PC-9 (cell line): ENCODE measurements around the gene TEX261. TPM values are rescaled to one million over a fixed set of nuclear protein-coding genes. Genes with fewer than 3 reads are reported as not detected.
"Not testable (repeated sequence)": the region's sequence is repeated elsewhere in the genome, so short reads cannot be mapped to it uniquely, and the experiment has no call there.

Experiments used
- BruUV-seq: library from RNA; stranded (reverse); fragments of 400-500 nt; replicated peaks from 2 replicates; lab custom pipeline; 2021; lab: Mats Ljungman, UMichigan
- CTCF ChIA-PET: fragments of 300-600 bp; sonication (Branson Sonifier 250); formaldehyde crosslinking; loops from one replicate; lab custom pipeline; 2022; ENCODE audit warnings: antibody characterized with exemption; lab: Charles Lee
- POLR2A ChIA-PET: fragments of 300-600 bp; sonication (Branson Sonifier 250); formaldehyde crosslinking; loops from one replicate; lab custom pipeline; 2022; ENCODE audit warnings: antibody characterized with exemption; ENCODE audit not compliant: unreplicated experiment; lab: Charles Lee
- DNase-seq, 2 experiments: peaks; one replicate each; pipeline versions ENCODE4 v3.0.0 to v3.0.0-alpha.2; 2015 to 2022; ENCODE audit warnings: mixed read lengths in 1 of 2
- H2AFZ ChIP-seq: fragments of 200-600 bp; sonication (generic); 2 replicates; pipeline ENCODE4 v1.8.1; 2017; ENCODE audit warnings: antibody characterized with exemption
- H3F3A ChIP-seq: fragments of 200-600 bp; sonication (generic); 2 replicates; pipeline ENCODE4 v1.8.1; 2017; ENCODE audit warnings: antibody characterized with exemption, mild to moderate bottlenecking, low read depth; ENCODE audit not compliant: insufficient read depth
- H3K27ac ChIP-seq: fragments of 200-600 bp; sonication (generic); 2 replicates; pipeline ENCODE4 v1.6.1; 2016; ENCODE audit warnings: mixed run types
- H3K27me3 ChIP-seq: fragments of 200-600 bp; sonication (generic); 2 replicates; pipeline ENCODE4 v1.6.1; 2016; ENCODE audit warnings: low read depth, mixed run types; ENCODE audit not compliant: insufficient read depth
- H3K36me3 ChIP-seq: fragments of 200-600 bp; sonication (generic); 2 replicates; pipeline ENCODE4 v1.6.1; 2016; ENCODE audit warnings: low read depth, mixed run types
- H3K4me1 ChIP-seq: fragments of 200-600 bp; sonication (generic); replicated peaks from 2 replicates; pipeline ENCODE4 v1.6.1; 2016; ENCODE audit warnings: mixed run types; ENCODE audit not compliant: insufficient read depth
- H3K4me2 ChIP-seq: fragments of 200-600 bp; sonication (generic); 2 replicates; pipeline ENCODE4 v1.6.1; 2017; ENCODE audit warnings: mixed run types
- H3K4me3 ChIP-seq: fragments of 200-600 bp; sonication (generic); 2 replicates; pipeline ENCODE4 v1.6.1; 2016; ENCODE audit warnings: mixed run types
- H3K79me2 ChIP-seq: fragments of 200-600 bp; sonication (generic); 2 replicates; pipeline ENCODE4 v1.6.1; 2017; ENCODE audit warnings: low read depth, mixed run types
- H3K9me2 ChIP-seq: fragments of 200-600 bp; sonication (generic); 2 replicates; pipeline ENCODE4 v1.8.1; 2017; ENCODE audit warnings: mild to moderate bottlenecking; ENCODE audit not compliant: insufficient read depth
- H3K9me3 ChIP-seq: fragments of 200-600 bp; sonication (generic); 2 replicates; pipeline ENCODE4 v1.8.1; 2016; ENCODE audit warnings: low read depth; ENCODE audit not compliant: insufficient read depth
- H4K20me1 ChIP-seq: fragments of 200-600 bp; sonication (generic); 2 replicates; pipeline ENCODE4 v1.8.1; 2017; ENCODE audit not compliant: insufficient read depth
- EZH2 ChIP-seq: fragments of 200-600 bp; sonication (generic); IDR thresholded peaks from 2 replicates; pipeline ENCODE4 v1.8.0; 2017; ENCODE audit warnings: antibody characterized with exemption, low read depth
- intact Hi-C: fragments of 100-400 bp; cut with micrococcal nuclease; formaldehyde crosslinking; loops from one replicate; pipeline ENCODE4 v1.10.0; 2022; ENCODE audit not compliant: unreplicated experiment
- total RNA-seq: library from RNA; stranded (reverse); gene quantifications from 2 replicates; pipeline ENCODE4 v1.2.3, GENCODE V29; 2021
- TF ChIP-seq, protein P1 (sequence below): fragments of 200-600 bp; sonication (generic); conservative IDR thresholded peaks from 2 replicates; pipeline ENCODE4 v1.6.1; 2017; ENCODE audit warnings: mixed run types, antibody characterized with exemption, mild to moderate bottlenecking, moderate library complexity

The TEX261 gene
- total RNA-seq, 1 experiment from 2014 or later = 47.6 TPM

DNA sequence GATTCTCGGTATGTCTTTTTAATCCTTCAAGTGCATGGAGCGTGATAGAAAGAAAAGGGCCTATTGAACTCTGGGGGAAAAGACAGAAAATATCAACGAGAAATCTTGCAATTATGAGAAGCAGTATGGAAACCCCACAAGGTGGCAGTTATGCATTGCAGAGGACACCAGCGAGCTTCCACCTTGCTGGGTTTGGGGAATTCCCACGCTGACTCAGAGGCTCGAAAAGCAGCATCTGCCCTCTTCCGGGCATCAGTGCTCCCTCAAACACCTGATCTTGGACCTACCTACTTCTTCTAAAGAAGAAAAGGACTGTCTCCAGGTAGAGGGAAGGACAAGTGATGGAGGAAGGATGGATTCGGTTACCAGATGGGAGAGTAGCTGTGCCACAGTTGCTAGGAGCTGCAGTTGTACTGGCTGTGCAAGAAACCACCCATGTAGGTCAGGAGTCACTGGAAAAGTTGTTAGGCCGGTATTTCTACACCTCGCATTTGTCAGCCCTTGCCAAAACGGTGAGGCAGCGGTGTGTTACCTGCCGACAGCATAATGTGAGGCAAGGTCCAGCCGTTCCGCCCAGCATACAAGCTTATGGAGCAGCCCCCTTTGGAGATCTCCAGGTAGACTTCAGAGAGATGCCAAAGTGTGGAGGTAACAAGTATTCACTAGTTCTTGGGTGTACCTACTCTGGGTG is 29.0 kb upstream of the TEX261 start:
- peak overlapping the region; percentile 79 for H3K27ac ChIP-seq
- TF ChIP-seq, protein P1, sequence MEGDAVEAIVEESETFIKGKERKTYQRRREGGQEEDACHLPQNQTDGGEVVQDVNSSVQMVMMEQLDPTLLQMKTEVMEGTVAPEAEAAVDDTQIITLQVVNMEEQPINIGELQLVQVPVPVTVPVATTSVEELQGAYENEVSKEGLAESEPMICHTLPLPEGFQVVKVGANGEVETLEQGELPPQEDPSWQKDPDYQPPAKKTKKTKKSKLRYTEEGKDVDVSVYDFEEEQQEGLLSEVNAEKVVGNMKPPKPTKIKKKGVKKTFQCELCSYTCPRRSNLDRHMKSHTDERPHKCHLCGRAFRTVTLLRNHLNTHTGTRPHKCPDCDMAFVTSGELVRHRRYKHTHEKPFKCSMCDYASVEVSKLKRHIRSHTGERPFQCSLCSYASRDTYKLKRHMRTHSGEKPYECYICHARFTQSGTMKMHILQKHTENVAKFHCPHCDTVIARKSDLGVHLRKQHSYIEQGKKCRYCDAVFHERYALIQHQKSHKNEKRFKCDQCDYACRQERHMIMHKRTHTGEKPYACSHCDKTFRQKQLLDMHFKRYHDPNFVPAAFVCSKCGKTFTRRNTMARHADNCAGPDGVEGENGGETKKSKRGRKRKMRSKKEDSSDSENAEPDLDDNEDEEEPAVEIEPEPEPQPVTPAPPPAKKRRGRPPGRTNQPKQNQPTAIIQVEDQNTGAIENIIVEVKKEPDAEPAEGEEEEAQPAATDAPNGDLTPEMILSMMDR = peak; percentile 72
- not testable (repeated sequence) for H3K79me2 ChIP-seq, H4K20me1 ChIP-seq, H3F3A ChIP-seq, BruUV-seq, H3K27me3 ChIP-seq, H3K9me3 ChIP-seq, H3K9me2 ChIP-seq, H3K36me3 ChIP-seq
- CTCF ChIA-PET = interaction anchor here (0.7 kb wide), 3 partner anchors 45 to 81 kb away, joined by 3 read pairs; partner anchors contain the start of gene NAGK
- peak overlapping the region; percentile 80 for H3K4me2 ChIP-seq
- intact Hi-C loops = loop anchor here (1.0 to 5.0 kb wide), 3 partner anchors 44 to 107 kb away; partner anchors contain the start of genes MCEE, MPHOSPH10 and NAGK
- H3K4me1 ChIP-seq = peaks cover 25% of the 10 kb centered on the region
- H3K4me3 ChIP-seq = peak overlapping the region; percentile 57; the same call in 1 of the 2 replicates
- H2AFZ ChIP-seq = peak overlapping the region; percentile 73; the same call in 1 of the 2 replicates
- DNase-seq = peak; percentile 75 to 77
- POLR2A ChIA-PET = interaction anchor here (0.5 to 0.7 kb wide), 2 partner anchors 86 to 131 kb away, joined by 3 to 4 read pairs; no protein-coding TSS in a partner anchor

- H3K9me3 ChIP-seq, H3K4me2 ChIP-seq, CTCF ChIA-PET, H2AFZ ChIP-seq, H3K27me3 ChIP-seq, H3K4me3 ChIP-seq, H3K36me3 ChIP-seq, POLR2A ChIA-PET, DNase-seq, H4K20me1 ChIP-seq, H3F3A ChIP-seq, H3K27ac ChIP-seq, H3K9me2 ChIP-seq, BruUV-seq, H3K79me2 ChIP-seq: not testable (repeated sequence)
- intact Hi-C loops = loop anchor here (5.0 kb wide), 1 partner anchor 46 kb away; the partner anchor contains the start of gene NAGK
- peaks cover 25% of the 10 kb centered on the region for H3K4me1 ChIP-seq
Observed at GRCh38 chr2:71021394-71021793, 26.7 kb upstream of the TEX261 start.

DNA sequence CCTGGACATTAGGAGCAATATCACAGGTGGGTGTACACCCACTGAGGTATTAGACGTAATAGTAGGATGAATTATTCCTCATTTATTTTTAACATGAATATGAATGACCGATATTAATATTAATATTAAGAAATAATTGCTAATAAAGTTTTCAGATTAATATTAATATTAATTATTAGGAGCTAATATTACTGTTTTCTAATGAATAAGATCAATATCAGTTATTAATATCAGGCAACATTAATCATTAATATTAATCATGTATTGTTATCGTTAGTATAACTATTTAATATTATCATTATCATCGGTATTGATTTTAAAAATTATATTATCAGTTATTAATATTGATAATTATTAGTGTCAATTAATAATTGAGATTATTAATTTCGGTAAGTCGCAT is 25.3 kb upstream of the TEX261 start:
- H3K9me2 ChIP-seq, DNase-seq, H3K4me2 ChIP-seq, H3K4me3 ChIP-seq, H2AFZ ChIP-seq, H3K27me3 ChIP-seq, H3K79me2 ChIP-seq, H3K27ac ChIP-seq, BruUV-seq, H3F3A ChIP-seq, H4K20me1 ChIP-seq, CTCF ChIA-PET, POLR2A ChIA-PET, H3K36me3 ChIP-seq, H3K9me3 ChIP-seq: not testable (repeated sequence)
- intact Hi-C loops = loop anchor here (5.0 kb wide), 1 partner anchor 47 kb away; the partner anchor contains the start of gene NAGK
- peaks cover 15% of the 10 kb centered on the region for H3K4me1 ChIP-seq

DNA sequence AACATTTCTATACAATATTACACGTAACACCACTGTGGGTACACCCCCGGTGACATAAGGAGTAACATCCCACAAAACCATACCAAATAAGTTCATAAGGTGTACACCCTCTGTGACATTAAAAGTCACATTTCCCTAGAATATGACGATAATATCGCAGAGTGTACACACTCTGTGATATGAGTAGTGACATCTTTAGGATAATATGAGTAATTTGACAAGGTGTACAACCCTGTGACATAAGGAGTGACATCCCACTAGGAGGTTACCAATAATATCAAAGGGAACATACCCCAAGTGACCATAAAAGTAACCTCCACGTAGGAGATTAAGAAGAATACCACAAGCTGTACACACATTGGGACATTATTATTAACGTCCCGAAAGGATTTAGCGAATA is 24.0 kb upstream of the TEX261 start:
- no peak overlapping the region for H3K4me3 ChIP-seq
- intact Hi-C loops = no loop called here

DNA sequence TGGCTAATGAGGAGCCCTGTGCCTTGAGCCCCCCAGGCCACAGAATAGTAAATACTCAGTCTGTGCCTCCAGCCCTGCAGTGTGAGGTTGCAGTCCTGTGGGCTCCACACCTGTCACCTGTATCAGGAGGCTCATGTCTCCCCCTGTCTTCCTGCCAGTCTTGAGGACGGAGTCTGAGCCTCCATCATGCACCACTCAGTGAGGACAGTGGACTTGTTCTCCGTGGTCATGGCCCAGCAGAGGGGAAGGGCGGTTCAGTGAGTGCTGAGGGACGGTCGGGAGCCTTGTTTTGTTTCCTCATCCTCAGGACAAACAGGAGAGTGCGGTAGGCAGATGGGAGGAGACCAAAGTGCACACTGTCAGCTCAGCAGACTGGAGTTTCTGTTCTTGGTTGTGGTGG is 17.1 kb upstream of the TEX261 start:
- H4K20me1 ChIP-seq, DNase-seq, BruUV-seq, H3K36me3 ChIP-seq, H3K4me3 ChIP-seq, H3K27ac ChIP-seq, H3K4me1 ChIP-seq, H3K27me3 ChIP-seq, H3K9me3 ChIP-seq, H3K4me2 ChIP-seq, POLR2A ChIA-PET, H2AFZ ChIP-seq, intact Hi-C loops, H3K79me2 ChIP-seq, H3F3A ChIP-seq, H3K9me2 ChIP-seq: not testable (repeated sequence)
- CTCF ChIA-PET = interaction anchor here (1.1 kb wide), 1 partner anchor 11 kb away, joined by 5 read pairs; no protein-coding TSS in a partner anchor

More for the DNA sequence above, 24.0 kb upstream of the TEX261 start:
- Histone ChIP-seq H3K4me2 (no peak overlapping the region), H3K79me2 (no peaks in the 10 kb centered on the region), H3K27ac (no peak overlapping the region), H3K9me2 (no peaks in the 10 kb centered on the region), H4K20me1 (no peaks in the 10 kb centered on the region), H3K4me1 (peaks cover 9% of the 10 kb centered on the region), H3K9me3 (no peaks in the 10 kb centered on the region), H3K27me3 (no peaks in the 10 kb centered on the region), H3F3A (peaks cover 4% of the 10 kb centered on the region; the same call in 1 of the 2 replicates), H3K36me3 (no peaks in the 10 kb centered on the region), H2AFZ (no peak overlapping the region)
- ChIA-PET CTCF (no interaction called here), POLR2A (no interaction called here)
- TF ChIP-seq EZH2 = no peak
- TF ChIP-seq, protein P1 = no peak
- BruUV-seq = no TSS peak
- DNase-seq = no peak
